Large intestine (tissue), 3 donors: ENCODE measurements around the gene PSEN1. TPM values are rescaled to one million over a fixed set of nuclear protein-coding genes. Genes with fewer than 3 reads are reported as not detected.

Experiments used
- DNase-seq, 2 donors: peaks; one replicate each; pipeline versions ENCODE4 v3.0.0 to v3.0.0-alpha.2; 2013
- H3K27ac ChIP-seq: one replicate; pipeline ENCODE4 v1.5.1; 2013; ENCODE audit warnings: low read length
- H3K27me3 ChIP-seq: 2 replicates; pipeline ENCODE4 v1.6.1; 2013; ENCODE audit warnings: low read length; ENCODE audit not compliant: control insufficient read depth, insufficient read depth
- H3K36me3 ChIP-seq: 2 replicates; pipeline ENCODE4 v1.6.1; 2013; ENCODE audit warnings: low read length; ENCODE audit not compliant: control insufficient read depth, insufficient read depth
- H3K4me1 ChIP-seq: one replicate; pipeline ENCODE4 v1.6.1; 2013; ENCODE audit warnings: low read length; ENCODE audit not compliant: control insufficient read depth, insufficient read depth
- H3K4me3 ChIP-seq: one replicate; pipeline ENCODE4 v1.5.1; 2013; ENCODE audit warnings: low read length
- H3K9me3 ChIP-seq: one replicate; pipeline ENCODE4 v1.6.1; 2013; ENCODE audit warnings: mild to moderate bottlenecking, low read depth, low read length, moderate library complexity; ENCODE audit not compliant: control insufficient read depth
- WGBS: methylation state at CpG from one replicate; pipeline ENCODE4 v1.1.5; 2013; ENCODE audit warnings: low lambda C conversion rate; ENCODE audit not compliant: insufficient coverage; 5-methylcytosine and 5-hydroxymethylcytosine counted together
- polyA plus RNA-seq: library from polyadenylated mRNA; unstranded; fragments of 120-200 nt; gene quantifications from one replicate; pipeline ENCODE4 v1.2.1, GENCODE V29; 2013

Gene PSEN1
- polyA plus RNA-seq, 1 donor: 104 TPM

- no peak overlapping the region for H3K27ac ChIP-seq
- no peaks in the 10 kb centered on the region for H3K4me1 ChIP-seq
- H3K36me3 ChIP-seq: peaks cover 12% of the 10 kb centered on the region
- no peaks in the 10 kb centered on the region for H3K9me3 ChIP-seq
- no CpG with 5 or more reads among the region's 6 CpGs for whole genome bisulfite sequencing
- H3K27me3 ChIP-seq: no peaks in the 10 kb centered on the region
- no peak for DNase-seq
- H3K4me3 ChIP-seq: no peak overlapping the region
These were observed 12.0 kb upstream of the PSEN1 start for GRCh38 chr14:73124180-73124894.

- H3K4me1 ChIP-seq: no peaks in the 10 kb centered on the region
- WGBS: no CpG with 5 or more reads among the region's 5 CpGs
- H3K27me3 ChIP-seq: no peaks in the 10 kb centered on the region
- no peak overlapping the region for H3K27ac ChIP-seq
- no peak for DNase-seq
- no peaks in the 10 kb centered on the region for H3K9me3 ChIP-seq
- no peak overlapping the region for H3K4me3 ChIP-seq
- peaks cover 10% of the 10 kb centered on the region for H3K36me3 ChIP-seq
These were observed 11.1 kb upstream of the PSEN1 start for GRCh38 chr14:73125169-73125588.

- H3K4me3 ChIP-seq: no peak overlapping the region
- no peaks in the 10 kb centered on the region for H3K9me3 ChIP-seq
- no peak for DNase-seq
- H3K27me3 ChIP-seq: no peaks in the 10 kb centered on the region
- no CpG with 5 or more reads among the region's 3 CpGs for WGBS
- peaks cover 7% of the 10 kb centered on the region for H3K36me3 ChIP-seq
- no peaks in the 10 kb centered on the region for H3K4me1 ChIP-seq
- no peak overlapping the region for H3K27ac ChIP-seq
These were observed 10.6 kb upstream of the PSEN1 start for GRCh38 chr14:73125746-73126145.

GRCh38 chr14:73133795-73134194, 2.5 kb upstream of the PSEN1 start:
- WGBS: no CpG with 5 or more reads among the region's 3 CpGs
- DNase-seq: no peak

GRCh38 chr14:73136085-73136386, 271 bp upstream of the PSEN1 start:
- H3K27ac ChIP-seq: peak overlapping the region; percentile 95
- no peaks in the 10 kb centered on the region for H3K36me3 ChIP-seq
- no CpG with 5 or more reads among the region's 16 CpGs for WGBS
- peak overlapping the region; percentile 84 for H3K4me3 ChIP-seq
- peaks cover 13% of the 10 kb centered on the region for H3K4me1 ChIP-seq
- no peak for DNase-seq
- H3K9me3 ChIP-seq: no peaks in the 10 kb centered on the region
- no peaks in the 10 kb centered on the region for H3K27me3 ChIP-seq

More at GRCh38 chr14:73133795-73134194, 2.5 kb upstream of the PSEN1 start:
- H3K27me3 ChIP-seq: no peaks in the 10 kb centered on the region
- no peaks in the 10 kb centered on the region for H3K36me3 ChIP-seq
- no peaks in the 10 kb centered on the region for H3K9me3 ChIP-seq
- no peak overlapping the region for H3K27ac ChIP-seq
- peaks cover 7% of the 10 kb centered on the region for H3K4me1 ChIP-seq
- no peak overlapping the region for H3K4me3 ChIP-seq

GRCh38 chr14:73140811-73141323, 4.6 kb downstream of the PSEN1 start:
- WGBS: no CpG with 5 or more reads among the region's 1 CpG
- Histone ChIP-seq H3K4me1 (peaks cover 16% of the 10 kb centered on the region), H3K27ac (peak overlapping the region; percentile 73), H3K9me3 (no peaks in the 10 kb centered on the region), H3K27me3 (no peaks in the 10 kb centered on the region), H3K36me3 (no peaks in the 10 kb centered on the region), H3K4me3 (no peak overlapping the region)
- DNase-seq: peak; percentile 38 to 66

GRCh38 chr14:73142216-73142615, 5.9 kb downstream of the PSEN1 start:
- Histone ChIP-seq H3K4me3 (no peak overlapping the region), H3K27me3 (no peaks in the 10 kb centered on the region), H3K9me3 (no peaks in the 10 kb centered on the region), H3K4me1 (peaks cover 16% of the 10 kb centered on the region), H3K36me3 (no peaks in the 10 kb centered on the region), H3K27ac (peak overlapping the region; percentile 47)
- WGBS: no CpG with 5 or more reads among the region's 2 CpGs
- no peak for DNase-seq

- no peaks in the 10 kb centered on the region for H3K9me3 ChIP-seq
- DNase-seq: no peak
- H3K4me1 ChIP-seq: peaks cover 9% of the 10 kb centered on the region
These were observed 6.7 kb downstream of the PSEN1 start for GRCh38 chr14:73143003-73143402.

GRCh38 chr14:73143617-73144016, 7.3 kb downstream of the PSEN1 start:
- Histone ChIP-seq H3K4me3 (no peak overlapping the region), H3K4me1 (peaks cover 9% of the 10 kb centered on the region), H3K27me3 (no peaks in the 10 kb centered on the region), H3K9me3 (no peaks in the 10 kb centered on the region), H3K36me3 (peaks cover 10% of the 10 kb centered on the region), H3K27ac (peak overlapping the region; percentile 6)
- DNase-seq: no peak
- no CpG with 5 or more reads among the region's 3 CpGs for WGBS

More at GRCh38 chr14:73143003-73143402, 6.7 kb downstream of the PSEN1 start:
- Histone ChIP-seq H3K27ac (peak overlapping the region; percentile 34), H3K27me3 (no peaks in the 10 kb centered on the region), H3K36me3 (peaks cover 4% of the 10 kb centered on the region), H3K4me3 (no peak overlapping the region)
- WGBS: no CpG with 5 or more reads among the region's 5 CpGs

- WGBS: no CpG with 5 or more reads among the region's 3 CpGs
- no peak for DNase-seq
- H3K9me3 ChIP-seq: no peaks in the 10 kb centered on the region
These were observed 9.1 kb downstream of the PSEN1 start for GRCh38 chr14:73145371-73145770.

GRCh38 chr14:73146111-73146510, 9.8 kb downstream of the PSEN1 start:
- Histone ChIP-seq H3K36me3 (peaks cover 23% of the 10 kb centered on the region), H3K4me3 (no peak overlapping the region), H3K4me1 (peaks cover 2% of the 10 kb centered on the region), H3K9me3 (no peaks in the 10 kb centered on the region), H3K27me3 (no peaks in the 10 kb centered on the region), H3K27ac (no peak overlapping the region)
- WGBS: 100% methylated on average over 1 of the region's 3 CpGs
- DNase-seq: no peak

More at GRCh38 chr14:73145371-73145770, 9.1 kb downstream of the PSEN1 start:
- H3K36me3 ChIP-seq: peaks cover 22% of the 10 kb centered on the region
- H3K4me1 ChIP-seq: peaks cover 8% of the 10 kb centered on the region
- H3K27ac ChIP-seq: no peak overlapping the region
- H3K4me3 ChIP-seq: no peak overlapping the region
- no peaks in the 10 kb centered on the region for H3K27me3 ChIP-seq
